ENCODE data around the gene GNPTG.

DNA sequence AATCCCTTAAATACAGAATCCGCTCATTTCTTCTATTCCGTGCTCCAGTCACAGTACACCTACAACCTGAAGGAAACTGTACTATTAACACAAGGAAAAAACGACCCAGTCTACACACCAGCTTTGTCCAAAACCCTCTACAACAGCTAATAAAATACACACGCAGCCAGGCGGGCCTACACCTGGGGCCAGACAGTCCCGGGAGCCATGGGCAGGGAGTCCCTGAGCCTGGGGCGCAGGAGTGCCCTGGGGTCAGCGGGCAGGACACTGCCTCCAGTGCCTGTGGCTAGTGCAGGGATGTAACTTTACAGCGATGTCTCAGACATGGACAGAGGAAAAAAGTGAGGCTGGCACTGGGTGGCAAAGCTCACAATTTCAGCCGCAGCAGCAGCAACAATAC, 28.5 kb downstream of the GNPTG start:
- TF ChIP-seq, protein P1, sequence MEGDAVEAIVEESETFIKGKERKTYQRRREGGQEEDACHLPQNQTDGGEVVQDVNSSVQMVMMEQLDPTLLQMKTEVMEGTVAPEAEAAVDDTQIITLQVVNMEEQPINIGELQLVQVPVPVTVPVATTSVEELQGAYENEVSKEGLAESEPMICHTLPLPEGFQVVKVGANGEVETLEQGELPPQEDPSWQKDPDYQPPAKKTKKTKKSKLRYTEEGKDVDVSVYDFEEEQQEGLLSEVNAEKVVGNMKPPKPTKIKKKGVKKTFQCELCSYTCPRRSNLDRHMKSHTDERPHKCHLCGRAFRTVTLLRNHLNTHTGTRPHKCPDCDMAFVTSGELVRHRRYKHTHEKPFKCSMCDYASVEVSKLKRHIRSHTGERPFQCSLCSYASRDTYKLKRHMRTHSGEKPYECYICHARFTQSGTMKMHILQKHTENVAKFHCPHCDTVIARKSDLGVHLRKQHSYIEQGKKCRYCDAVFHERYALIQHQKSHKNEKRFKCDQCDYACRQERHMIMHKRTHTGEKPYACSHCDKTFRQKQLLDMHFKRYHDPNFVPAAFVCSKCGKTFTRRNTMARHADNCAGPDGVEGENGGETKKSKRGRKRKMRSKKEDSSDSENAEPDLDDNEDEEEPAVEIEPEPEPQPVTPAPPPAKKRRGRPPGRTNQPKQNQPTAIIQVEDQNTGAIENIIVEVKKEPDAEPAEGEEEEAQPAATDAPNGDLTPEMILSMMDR (IDR thresholded peaks at IDR 0.05), result no peak
- TF ChIP-seq EZH2 (IDR thresholded peaks at IDR 0.05; ENCODE audit: borderline replicate concordance, insufficient read depth, low read depth, low read length, poor library complexity, severe bottlenecking), result no peak
